HG03103 (cell line): ENCODE data around the gene MUC5B.
"Not testable (repeated sequence)": the region's sequence is repeated elsewhere in the genome, so short reads cannot be mapped to it uniquely, and the experiment has no call there.

Source experiments
- ATAC-seq: cut with Tn5 transposase; IDR thresholded peaks from one replicate; pipeline ENCODE4 v1.9.1; 2021; ENCODE audit warnings: low read depth; ENCODE audit not compliant: unreplicated experiment

MUC5B gene

DNA sequence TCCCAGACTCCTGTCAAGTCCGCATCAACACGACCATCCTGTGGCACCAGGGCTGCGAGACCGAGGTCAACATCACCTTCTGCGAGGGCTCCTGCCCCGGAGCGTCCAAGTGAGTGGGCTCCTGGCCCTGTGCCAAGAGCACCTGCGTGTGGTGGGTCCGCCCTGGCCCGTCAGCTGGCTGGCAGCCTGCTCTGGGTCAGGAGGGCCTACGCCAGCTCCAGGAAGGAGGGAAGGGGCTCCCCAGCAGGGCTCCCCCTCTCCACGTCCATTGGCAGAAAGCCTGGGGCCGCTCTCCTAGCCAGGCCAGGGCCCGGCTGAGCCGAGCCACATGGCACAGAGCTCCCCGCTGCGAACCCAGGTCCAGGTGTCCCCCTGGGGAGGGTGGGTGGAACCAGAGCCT lies 37.8 kb downstream of the MUC5B start:
- no peak for ATAC-seq

DNA sequence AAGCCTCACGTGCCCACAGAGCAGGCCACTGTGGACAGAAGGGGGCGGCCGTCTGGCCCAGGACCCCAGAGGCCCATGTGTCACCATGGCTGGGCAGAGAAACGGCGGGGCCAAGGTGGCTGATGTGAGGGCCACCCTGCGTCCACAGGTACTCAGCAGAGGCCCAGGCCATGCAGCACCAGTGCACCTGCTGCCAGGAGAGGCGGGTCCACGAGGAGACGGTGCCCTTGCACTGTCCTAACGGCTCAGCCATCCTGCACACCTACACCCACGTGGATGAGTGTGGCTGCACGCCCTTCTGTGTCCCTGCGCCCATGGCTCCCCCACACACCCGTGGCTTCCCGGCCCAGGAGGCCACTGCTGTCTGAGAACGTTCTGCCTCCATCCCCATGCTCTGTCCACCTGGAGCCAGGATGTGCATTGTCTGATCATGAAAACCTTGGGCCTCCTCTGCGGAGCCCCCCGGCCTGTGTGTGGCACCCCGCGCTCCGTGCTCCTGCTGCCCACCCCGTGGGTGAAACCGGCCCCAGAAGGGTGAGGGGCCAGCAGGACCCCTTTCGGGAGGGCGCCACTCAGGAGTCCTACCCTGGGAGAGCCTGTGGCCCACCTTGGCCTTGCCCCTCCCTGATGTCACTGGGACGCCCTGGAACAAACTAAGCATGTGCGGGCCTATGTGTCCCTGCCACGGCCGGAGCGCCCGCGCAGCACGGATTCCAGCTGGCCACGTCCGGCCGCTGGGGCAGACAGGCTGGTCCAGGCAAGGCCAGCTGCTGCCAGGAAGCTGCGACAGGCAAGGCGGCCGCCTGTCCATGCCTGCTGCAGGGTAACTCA lies 38.6 kb downstream of the MUC5B start:
- no peak for ATAC-seq

DNA sequence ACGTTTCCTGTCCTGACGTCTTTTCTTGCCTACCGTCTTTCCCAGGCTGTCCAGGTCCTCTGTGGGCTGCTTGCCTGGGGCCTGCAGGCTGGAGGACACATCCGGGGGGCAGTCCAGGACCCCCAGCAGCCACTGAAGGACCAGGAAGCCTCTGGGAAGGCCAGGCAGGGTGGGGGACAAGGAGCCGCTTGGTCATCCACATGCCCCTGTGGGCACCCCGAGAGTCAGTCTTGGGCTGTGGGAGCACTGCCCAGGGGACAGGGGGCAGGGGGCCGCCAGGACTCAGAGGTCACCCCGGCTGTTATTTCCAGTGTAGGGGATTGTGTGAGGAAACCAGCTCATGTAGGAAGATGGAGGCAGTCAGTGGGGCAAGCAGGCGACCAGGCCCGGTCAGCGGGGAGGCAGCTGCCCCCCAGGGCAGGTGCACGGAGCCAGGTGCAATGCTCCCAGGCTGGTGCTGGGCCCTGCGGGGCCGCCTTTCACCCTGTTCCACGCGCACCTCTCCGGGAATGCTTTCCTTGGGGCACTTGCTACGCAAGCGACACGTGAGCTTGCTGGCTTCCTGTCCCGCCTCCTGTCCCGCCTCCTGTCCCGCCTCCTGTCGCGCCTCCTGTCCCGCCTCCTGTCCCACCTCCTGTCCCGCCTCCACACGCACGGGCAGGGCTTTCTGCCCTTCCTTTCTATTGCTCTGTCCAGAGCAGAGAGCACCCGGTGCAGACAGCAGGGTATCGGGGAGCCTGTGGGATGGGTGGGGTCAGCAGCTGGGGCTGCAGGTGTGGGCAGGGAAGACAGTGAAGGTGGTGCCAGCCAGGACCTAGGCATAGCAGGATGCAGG lies 39.5 kb downstream of the MUC5B start:
- peak; percentile 70 for ATAC-seq

DNA sequence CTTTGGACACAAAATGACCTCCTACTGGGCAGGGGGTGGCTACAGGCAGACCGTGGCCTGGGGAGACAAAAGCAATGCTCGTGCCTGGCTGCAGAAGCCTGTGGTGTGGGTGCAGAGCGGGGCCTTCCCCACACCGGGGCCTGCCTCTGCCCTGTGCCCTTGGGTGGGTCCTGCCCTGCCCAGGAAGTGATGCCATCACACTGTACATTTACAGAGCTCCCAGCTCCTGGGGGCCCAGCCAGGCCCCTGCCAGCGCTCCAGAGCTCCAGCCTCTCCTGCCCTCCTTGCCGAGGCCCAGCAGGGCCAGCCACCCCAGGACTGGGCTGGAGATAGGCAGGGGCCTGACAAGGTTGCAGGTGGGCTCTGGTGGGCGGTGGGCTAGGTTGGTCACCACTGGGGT lies 40.1 kb downstream of the MUC5B start:
- ATAC-seq: no peak

DNA sequence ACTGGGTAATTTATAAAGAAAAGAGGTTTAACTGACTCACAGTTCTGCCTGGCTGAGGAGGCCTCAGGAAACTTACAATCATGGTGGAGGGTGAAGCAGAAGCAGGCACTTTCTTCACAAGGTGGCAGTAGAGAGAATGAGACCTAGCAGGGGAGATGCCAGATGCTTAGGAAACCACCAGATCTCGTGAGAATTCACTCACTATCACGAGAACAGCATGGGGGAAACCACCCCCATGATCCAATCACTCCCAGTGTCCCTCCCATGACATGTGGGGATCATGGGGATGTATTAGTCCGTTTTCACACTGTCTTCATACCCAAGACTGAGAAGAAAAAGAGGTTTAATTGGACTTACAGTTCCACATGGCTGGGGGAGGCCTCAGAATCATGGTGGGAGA lies 41.6 kb downstream of the MUC5B start:
- not testable (repeated sequence) for ATAC-seq

DNA sequence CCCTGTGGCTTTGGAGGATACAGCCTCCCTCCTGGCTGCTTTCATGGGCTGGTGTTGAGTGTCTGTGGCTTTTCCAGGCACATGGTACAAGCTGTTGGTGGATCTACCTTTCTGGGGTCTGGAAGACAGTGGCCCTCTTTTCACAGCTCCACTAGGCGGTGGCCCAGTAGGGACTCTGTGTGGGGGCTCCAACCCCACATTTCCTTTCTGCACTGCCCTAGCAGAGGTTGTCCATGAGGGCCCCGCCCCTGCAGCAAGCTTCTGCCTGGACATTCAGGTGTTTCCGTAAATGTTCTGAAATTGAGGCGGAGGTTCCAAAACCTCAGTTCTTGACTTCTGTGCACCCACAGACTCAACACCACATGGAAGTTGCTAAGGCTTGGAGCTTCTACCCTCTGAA lies 42.6 kb downstream of the MUC5B start:
- not testable (repeated sequence) for ATAC-seq

DNA sequence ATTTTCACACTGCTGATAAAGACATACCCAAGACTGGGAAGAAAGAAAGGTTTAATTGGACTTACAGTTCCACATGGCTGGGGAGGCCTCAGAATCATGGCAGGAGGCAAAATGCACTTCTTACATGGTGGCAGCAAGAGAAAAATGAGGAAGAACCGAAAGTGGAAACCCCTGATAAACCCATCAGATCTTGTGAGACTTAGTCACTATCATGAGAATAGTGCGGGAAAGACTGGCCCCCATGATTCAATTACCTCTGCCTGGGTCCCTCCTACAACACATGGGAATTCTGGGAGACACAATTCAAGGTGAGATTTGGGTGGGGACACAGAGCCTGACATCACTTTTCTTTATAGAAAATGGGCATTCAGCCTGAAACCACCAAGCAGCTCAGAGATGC lies 44.1 kb downstream of the MUC5B start:
- ATAC-seq: not testable (repeated sequence)

DNA sequence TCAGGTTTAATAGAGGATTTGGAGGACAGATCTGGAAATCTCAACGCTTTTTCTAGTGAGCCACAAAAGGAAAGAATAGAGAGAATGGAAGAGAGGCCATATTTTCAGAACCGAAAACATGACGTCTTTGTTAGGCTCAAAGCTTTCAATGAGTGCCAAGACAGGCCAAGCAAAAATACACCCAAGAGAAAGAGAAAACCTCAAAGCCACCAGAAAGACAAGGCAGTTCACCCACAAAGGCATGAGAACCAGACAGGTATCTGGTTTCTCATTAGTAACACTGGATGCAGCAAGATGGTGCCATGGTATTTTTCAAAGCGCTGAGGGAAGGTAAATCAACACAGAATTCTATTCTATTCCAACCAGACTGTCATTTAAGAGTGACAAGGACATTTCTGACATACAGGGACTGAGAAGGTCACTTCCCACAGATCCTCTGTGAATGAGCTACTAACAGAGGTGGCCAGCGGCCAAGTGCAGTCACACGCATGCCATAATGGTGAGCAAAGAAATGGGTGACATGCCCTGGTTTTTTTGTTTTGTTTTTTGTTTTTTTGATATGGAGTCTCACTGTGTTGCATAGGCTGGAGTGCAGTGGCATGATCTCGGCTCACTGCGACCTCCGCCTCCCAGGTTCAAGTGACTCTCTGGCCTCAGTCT lies 44.7 kb downstream of the MUC5B start:
- no peak for ATAC-seq

DNA sequence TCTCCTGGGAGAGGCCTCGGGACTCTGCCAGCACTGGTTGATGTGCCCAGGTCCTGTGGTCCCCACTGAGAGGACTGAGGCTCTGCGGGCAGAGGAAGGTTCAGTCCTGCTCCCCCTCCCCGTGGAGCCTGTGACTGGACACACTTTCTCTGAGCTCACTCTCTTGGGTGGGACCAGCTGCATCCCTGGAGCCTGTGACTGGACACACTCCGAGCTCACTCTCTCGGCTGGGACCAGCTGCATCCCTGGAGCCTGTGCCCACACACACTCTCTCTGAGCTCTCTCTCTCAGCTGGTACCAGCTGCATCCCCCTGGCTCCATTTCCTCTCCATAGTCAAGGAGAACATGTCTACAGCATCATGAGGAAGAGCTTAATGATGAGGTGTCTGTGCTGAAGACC lies 47.1 kb downstream of the MUC5B start:
- ATAC-seq: no peak

DNA sequence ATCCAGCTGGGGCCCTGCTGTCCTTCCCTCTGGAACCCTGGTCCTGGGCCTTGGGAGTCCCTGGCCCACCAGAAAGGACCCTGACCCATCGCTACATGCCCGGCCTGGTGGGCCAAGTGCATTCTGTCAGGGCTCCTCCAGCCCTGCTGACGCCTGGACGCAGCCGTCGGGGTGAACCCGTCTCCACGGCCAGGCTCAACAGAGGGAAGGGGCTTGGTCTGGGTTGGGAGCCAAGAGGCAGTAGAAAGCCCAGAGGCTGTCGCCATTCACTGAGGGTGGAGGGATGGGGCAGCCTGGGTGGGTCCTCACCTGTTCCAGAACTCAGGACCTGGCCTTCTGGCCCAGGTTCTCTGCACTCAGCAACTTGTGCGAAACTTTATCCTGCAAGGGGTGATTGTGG lies 47.6 kb downstream of the MUC5B start:
- no peak for ATAC-seq

DNA sequence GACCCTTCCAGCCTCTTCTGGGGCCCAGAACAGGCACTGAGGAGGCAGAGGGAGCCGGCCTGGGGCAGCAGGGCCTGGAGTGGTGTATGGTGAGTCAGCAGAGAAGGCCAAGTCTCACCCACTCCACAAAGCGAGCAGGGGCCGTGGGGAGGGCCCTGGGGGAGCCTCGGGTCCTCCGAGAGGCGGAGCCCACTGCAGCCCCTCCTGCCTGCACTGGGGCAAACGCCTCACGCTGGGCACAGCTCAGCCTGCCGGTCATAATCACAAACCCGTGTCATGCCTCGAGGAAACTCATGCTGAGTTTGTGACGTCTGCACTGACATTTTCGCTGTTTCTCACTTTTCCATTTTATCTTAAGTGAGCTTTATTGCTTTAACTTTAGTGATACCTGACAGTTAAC lies 48.1 kb downstream of the MUC5B start:
- ATAC-seq: no peak

DNA sequence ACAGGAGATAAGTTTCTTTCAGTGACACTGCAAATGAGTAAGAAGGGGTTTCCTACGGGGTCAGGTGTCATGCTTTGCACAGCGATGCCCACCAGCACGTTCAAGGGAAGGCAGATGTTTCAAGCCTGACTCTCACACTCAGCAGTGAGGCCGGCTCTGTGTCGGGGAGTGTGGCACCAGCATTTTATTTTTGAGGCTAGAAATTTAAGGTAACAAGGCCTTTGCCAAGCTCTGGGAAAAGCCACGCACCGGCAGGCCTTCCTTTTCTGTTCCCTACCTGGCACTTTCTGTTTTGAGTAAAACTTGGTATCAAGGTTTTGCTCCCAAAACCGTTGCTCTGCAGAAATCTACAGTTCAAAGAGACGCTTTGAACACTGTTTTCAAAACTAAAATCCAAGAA lies 48.5 kb downstream of the MUC5B start:
- no peak for ATAC-seq

DNA sequence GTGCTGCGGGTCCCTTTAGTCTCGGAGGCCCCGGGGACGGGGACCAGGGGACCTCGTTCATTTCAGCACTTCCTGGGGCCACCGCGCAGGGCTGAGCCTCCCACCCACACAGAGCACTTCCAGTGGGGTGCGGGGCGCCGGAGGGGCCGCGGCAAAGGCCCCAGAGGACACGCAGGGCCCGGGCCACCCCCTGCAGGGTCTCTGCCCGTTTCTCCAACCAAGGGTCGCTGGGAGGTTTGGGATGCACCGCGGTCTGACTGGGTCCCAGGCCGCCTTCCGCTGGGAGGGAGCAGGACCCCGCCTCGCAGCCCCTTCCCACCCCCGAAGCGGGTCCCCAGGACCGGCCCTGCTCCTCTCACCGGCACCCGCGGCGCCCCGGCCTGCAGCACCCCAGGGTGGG lies 49.1 kb downstream of the MUC5B start:
- ATAC-seq: no peak

DNA sequence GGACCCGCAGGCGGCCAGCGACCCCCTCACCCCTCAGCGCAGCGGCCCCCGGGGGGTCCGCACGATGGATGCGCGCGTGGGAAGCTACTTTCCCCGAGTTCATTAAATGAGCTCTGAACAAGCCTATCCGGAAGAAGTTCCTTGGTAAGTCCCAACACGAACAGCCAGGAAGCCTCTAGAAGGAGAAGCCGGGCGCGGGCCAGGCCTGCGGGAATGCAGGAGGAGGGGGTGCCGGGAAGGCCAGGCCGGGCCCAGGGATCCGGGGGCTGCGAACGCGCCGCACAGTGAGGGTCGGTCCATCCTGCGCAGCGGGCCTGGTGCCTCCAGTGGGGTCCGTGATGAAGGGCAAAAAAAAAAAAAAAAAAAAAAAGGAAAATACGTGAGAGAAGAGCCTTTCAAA lies 49.7 kb downstream of the MUC5B start:
- no peak for ATAC-seq

DNA sequence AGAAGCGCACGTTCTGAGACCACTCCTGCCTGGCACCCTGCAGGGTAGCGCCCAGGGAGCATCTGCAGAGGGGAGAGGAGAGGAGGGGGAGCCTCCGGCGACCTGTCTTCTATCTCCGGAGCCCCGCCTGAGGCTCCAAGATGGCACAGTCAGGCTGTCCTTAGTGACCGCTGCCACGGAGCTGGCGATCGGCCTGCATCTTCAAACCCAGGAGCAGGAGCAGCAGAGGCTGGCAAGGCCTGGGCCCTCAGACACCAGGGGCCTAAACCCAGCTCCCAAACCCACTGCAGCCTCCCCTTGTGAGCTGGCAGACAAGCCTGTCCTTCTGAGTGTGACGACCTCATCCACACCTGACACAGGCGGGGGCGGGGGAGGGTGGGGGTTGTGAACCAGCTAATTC lies 51.6 kb downstream of the MUC5B start:
- no peak for ATAC-seq

DNA sequence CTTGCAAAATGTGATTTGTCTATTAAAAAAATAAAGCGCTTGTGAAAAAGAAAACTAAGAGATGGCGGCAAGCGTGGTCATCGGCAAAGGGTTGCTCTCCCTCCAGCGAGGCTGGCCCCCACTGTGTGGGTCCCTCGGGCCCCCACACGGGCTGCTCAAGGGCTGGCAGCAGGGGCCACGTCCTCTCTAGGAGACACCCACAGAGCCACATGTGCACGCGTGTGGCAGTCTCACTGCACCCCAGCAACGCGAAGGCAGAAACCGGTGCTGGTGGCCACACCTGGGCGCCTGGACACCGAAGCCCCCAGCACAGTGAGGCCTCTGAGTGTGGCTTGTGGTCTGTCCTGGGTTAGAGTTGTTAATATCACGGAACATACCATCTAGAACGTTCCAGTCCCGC lies 52.2 kb downstream of the MUC5B start:
- no peak for ATAC-seq

DNA sequence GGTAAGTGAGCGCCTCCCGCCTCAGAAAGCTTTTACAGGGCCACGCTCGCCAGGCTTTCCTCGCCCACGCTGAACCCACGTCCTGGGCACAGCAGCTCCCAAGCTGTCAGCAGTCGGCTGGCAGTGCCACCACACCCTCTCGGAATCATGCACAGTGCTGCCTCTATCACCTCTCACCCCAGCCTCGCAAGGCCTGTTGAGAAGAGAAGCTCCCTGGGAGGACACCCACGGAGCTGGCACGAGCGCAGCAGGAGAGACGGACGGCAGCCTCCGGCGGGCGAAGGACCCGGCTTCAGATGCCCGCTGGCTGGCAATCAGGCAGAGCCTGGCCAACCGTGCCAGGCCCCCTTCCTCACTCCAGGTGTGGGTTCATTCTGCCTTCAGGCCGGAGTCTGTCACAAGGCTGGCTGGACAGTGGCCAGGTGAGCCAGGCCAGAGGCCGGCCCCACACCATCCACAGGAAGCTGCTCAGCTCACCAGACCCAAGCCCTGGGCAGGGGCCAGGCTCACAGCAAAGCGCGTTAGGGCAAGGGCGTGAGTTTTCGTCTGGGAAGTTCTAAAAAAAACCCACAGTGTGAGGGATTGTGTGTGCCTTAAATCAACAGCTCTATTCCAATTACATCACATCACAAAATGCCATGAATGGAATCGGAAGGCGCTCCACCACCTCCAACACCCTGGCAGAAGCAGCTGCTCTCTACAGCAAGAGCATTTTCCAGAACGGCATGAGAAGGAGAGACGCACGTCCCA lies 53.4 kb downstream of the MUC5B start:
- no peak for ATAC-seq

DNA sequence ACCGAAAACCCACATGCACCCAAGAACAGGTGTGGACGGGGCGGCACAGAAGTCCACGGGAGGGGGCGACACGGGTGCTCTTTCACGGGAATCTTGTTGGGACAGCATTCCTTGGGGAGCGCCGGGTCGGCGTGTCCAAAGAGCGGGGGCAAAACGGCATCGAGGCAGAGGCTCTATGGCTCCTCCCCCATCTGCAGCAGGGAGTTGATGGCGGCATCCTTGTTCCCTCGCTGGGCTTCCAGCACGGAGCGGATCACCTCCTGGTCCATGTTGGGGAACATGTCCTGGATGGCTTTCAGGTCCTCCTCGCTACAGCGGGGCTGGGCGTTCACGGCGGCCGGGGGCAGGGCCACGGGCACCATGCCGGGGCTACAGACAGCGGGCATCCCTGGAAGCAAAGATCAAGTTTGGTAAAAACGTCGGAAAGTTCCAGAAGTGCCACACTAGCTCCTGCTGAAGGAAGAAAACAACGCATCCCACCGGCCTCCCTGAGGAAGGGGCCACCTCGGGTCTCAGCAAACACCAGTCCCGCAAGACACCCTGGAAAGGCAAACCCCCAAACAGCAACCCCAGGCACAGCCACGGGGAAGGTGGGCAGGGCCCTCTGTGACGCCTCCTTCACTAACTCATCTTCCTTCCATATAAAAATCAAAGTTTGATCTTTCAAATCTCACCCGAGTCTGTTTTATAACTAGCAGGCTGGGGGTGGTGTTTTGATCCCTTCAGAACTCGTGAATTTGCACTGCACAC lies 54.2 kb downstream of the MUC5B start:
- ATAC-seq: no peak

DNA sequence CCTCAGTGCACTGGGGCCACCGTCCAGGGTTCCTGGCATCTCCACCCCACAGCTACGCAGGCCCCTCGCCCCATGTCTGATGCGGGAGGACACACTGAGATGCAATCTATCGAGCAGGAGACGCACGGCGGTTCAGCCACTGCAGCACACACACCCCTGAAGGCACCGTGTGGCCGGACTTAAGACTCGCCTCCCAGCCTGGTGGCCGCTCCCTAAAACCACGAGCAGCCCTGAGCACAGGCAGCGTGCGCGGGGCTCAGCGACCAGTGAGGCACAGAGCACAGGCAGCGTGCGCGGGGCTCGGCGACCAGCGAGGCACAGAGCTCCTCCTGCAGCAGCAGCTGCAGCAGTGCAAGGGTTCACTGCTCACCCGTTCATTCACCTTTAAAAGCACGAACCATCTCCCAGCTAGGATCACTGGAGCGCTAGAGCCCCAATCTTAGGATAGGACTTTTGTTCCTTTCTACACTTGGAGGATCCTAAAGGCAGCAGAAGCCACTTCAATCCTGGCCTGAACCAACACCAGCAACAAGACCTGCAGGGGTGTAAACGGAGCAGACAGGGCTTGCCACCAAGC lies 55.2 kb downstream of the MUC5B start:
- no peak for ATAC-seq
